A673 (cell line): ENCODE measurements around the gene FAM227B.

Experiments used
- EZH2 ChIP-seq: fragments of 200-600 bp; sonication (generic); IDR thresholded peaks from 2 replicates; pipeline ENCODE4 v1.6.1; 2017; ENCODE audit warnings: borderline replicate concordance, low read depth, mild to moderate bottlenecking, mixed read lengths, antibody characterized with exemption, low read length; ENCODE audit not compliant: poor library complexity, severe bottlenecking
- TF ChIP-seq, protein P1 (sequence below): fragments of 300-800, 200-600 bp; sonication (generic); conservative IDR thresholded peaks from 2 replicates; pipeline ENCODE4 v1.5.1; 2017; ENCODE audit warnings: low read depth, mild to moderate bottlenecking, antibody characterized with exemption, low read length, moderate library complexity, mixed read lengths

DNA sequence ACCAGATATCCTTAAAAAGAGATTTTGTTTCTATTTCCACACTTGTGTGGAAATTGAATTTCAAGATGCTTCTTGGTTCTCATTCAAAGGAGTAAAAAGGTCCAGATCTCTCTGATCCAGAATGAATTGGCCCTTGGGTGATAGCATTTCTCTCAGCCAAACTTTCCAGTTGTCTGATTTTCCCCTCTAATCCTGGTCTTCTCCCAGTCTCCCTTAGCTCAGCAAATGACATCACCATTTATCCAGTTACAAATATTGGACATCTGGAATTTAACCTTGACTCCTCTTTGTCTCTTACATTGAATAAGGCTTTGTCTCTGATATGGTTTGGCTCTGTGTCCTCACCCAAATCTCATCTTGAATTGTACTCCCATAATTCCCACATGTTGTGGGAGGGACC is 207.8 kb downstream of the FAM227B start:
- TF ChIP-seq, protein P1, sequence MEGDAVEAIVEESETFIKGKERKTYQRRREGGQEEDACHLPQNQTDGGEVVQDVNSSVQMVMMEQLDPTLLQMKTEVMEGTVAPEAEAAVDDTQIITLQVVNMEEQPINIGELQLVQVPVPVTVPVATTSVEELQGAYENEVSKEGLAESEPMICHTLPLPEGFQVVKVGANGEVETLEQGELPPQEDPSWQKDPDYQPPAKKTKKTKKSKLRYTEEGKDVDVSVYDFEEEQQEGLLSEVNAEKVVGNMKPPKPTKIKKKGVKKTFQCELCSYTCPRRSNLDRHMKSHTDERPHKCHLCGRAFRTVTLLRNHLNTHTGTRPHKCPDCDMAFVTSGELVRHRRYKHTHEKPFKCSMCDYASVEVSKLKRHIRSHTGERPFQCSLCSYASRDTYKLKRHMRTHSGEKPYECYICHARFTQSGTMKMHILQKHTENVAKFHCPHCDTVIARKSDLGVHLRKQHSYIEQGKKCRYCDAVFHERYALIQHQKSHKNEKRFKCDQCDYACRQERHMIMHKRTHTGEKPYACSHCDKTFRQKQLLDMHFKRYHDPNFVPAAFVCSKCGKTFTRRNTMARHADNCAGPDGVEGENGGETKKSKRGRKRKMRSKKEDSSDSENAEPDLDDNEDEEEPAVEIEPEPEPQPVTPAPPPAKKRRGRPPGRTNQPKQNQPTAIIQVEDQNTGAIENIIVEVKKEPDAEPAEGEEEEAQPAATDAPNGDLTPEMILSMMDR = no peak
- TF ChIP-seq EZH2 = no peak
